K562 (cell line): Measurements from ENCODE around the gene ROS1. TPM values are rescaled to one million over a fixed set of nuclear protein-coding genes. Genes with fewer than 3 reads are reported as not detected.

ENCODE experiments used
- ATAC-seq: fragments of 200-7000 bp; cut with Tn5 transposase; 3 replicates; pipeline ENCODE4 v1.9.1; 2020; ENCODE audit warnings: moderate library complexity
- BruUV-seq: library from RNA; stranded (reverse); fragments of 400-500 nt; replicated peaks from 2 replicates; lab custom pipeline; 2021; lab: Mats Ljungman, UMichigan
- CTCF ChIA-PET: fragments of 300-600 bp; formaldehyde crosslinking; extraction: SDS; loops from one replicate; lab custom pipeline; 2021; ENCODE audit warnings: low intra/inter-chr PET ratio; lab: Yijun Ruan, JAX
- POLR2A ChIA-PET: fragments of 300-600, 350-650 bp; sonication (Branson Sonifier 250); formaldehyde crosslinking; extraction: SDS; loops from one replicate; lab custom pipeline; 2021; ENCODE audit warnings: antibody characterized with exemption, inconsistent platforms; lab: Yijun Ruan, JAX
- DNase-seq, 4 experiments: peaks; one replicate each; pipeline versions ENCODE4 v3.0.0 to v3.0.0-alpha.2; 2011 to 2018; ENCODE audit warnings: low spot score in 3 of 4, mixed read lengths in 3 of 4; ENCODE audit errors: extremely low read depth in 1 of 4
- FAIRE-seq: peaks from 2 replicates; lab custom pipeline; 2011; peaks lifted over from hg19 to GRCh38; lab: Jason Lieb, UNC
- H2AFZ ChIP-seq: 2 replicates; pipeline ENCODE4 v1.6.0; 2011; ENCODE audit warnings: low read depth, low read length, control low read depth, inconsistent platforms
- H3K27ac ChIP-seq: fragments of 200-600 bp; 3 replicates; pipeline ENCODE4 v1.8.0; 2011; ENCODE audit warnings: low read depth, mild to moderate bottlenecking, control low read depth, inconsistent platforms, low read length, moderate library complexity, mixed read lengths; ENCODE audit errors: extremely low read depth
- H3K27me3 ChIP-seq, 2 experiments: fragments of 300-600 bp in 1 of 2; 2 replicates in 1 of 2; 3 replicates in 1 of 2; pipeline versions ENCODE4 v1.6.0 to v1.8.0; 2011; ENCODE audit warnings: inconsistent platforms in 2 of 2, low read length in 2 of 2, mild to moderate bottlenecking in 1 of 2, mixed read lengths in 1 of 2, moderate library complexity in 1 of 2; ENCODE audit not compliant: control insufficient read depth in 2 of 2, insufficient read depth in 2 of 2
- H3K36me3 ChIP-seq: fragments of 300-600 bp; 3 replicates; pipeline ENCODE4 v1.8.0; 2011; ENCODE audit warnings: mild to moderate bottlenecking, low read length, inconsistent platforms; ENCODE audit not compliant: control insufficient read depth, insufficient read depth
- H3K4me1 ChIP-seq, 2 experiments: fragments of 200-600 bp in 1 of 2; replicated peaks in 1 of 2; 2 replicates in 1 of 2; 3 replicates in 1 of 2; pipeline versions ENCODE4 v1.5.1 to v1.8.0; 2011; ENCODE audit warnings: inconsistent platforms in 2 of 2, low read length in 2 of 2, mild to moderate bottlenecking in 1 of 2, mixed read lengths in 1 of 2, moderate library complexity in 1 of 2; ENCODE audit not compliant: control insufficient read depth in 2 of 2, insufficient read depth in 2 of 2
- H3K4me2 ChIP-seq: 2 replicates; pipeline ENCODE4 v1.6.1; 2011; ENCODE audit warnings: low read length, control low read depth, inconsistent platforms, mixed read lengths; ENCODE audit not compliant: insufficient read depth
- H3K4me3 ChIP-seq: fragments of 200-600 bp; sonication (generic), shearing (Covaris generic); 2 replicates; pipeline ENCODE4 v1.5.1; 2016; ENCODE audit warnings: control low read depth, inconsistent platforms
- H3K79me2 ChIP-seq: fragments of 200-600 bp; 3 replicates; pipeline ENCODE4 v1.8.0; 2011; ENCODE audit warnings: low read length, inconsistent platforms; ENCODE audit not compliant: control insufficient read depth, insufficient read depth
- H3K9ac ChIP-seq, 2 experiments: 2 replicates each; pipeline versions ENCODE4 v1.6.0 to v1.6.1; 2011; ENCODE audit warnings: low read depth in 2 of 2, low read length in 2 of 2, control low read depth in 1 of 2, inconsistent platforms in 1 of 2, mild to moderate bottlenecking in 1 of 2, mixed read lengths in 1 of 2; ENCODE audit not compliant: insufficient read depth in 1 of 2
- H3K9me1 ChIP-seq: one replicate; pipeline ENCODE4 v1.6.0; 2011; ENCODE audit warnings: inconsistent platforms, mild to moderate bottlenecking, low read length, moderate library complexity; ENCODE audit not compliant: control insufficient read depth, insufficient read depth
- H3K9me3 ChIP-seq: replicated peaks from 2 replicates; pipeline ENCODE4 v1.5.1; 2011; ENCODE audit warnings: low read depth, low read length, inconsistent platforms; ENCODE audit not compliant: control insufficient read depth, insufficient read depth
- H4K20me1 ChIP-seq: replicated peaks from 2 replicates; pipeline ENCODE4 v1.6.1; 2011; ENCODE audit warnings: low read length, inconsistent platforms, mixed read lengths; ENCODE audit not compliant: control insufficient read depth, insufficient read depth
- CCNT2 ChIP-seq: IDR thresholded peaks from 2 replicates; pipeline ENCODE4 v1.6.1; 2011; ENCODE audit warnings: borderline replicate concordance, low read depth, mild to moderate bottlenecking, moderate library complexity, mixed read lengths, low read length; ENCODE audit not compliant: insufficient read length; ENCODE audit errors: extremely low read depth
- CTBP1 ChIP-seq: fragments of 450-650 bp; IDR thresholded peaks from 2 replicates; pipeline ENCODE4 v1.6.1; 2016; ENCODE audit warnings: borderline replicate concordance
- EP400 ChIP-seq: fragments of 450-650 bp; IDR thresholded peaks from 2 replicates; pipeline ENCODE4 v1.6.1; 2017; ENCODE audit warnings: antibody characterized with exemption, mild to moderate bottlenecking, moderate library complexity
- SIN3A ChIP-seq, 2 experiments: fragments of 150-350 bp in 1 of 2; IDR thresholded peaks; 2 replicates each; pipeline ENCODE4 v1.6.1; 2011 to 2016; ENCODE audit warnings: borderline replicate concordance in 2 of 2, low read depth in 2 of 2, low read length in 2 of 2, mild to moderate bottlenecking in 2 of 2, moderate library complexity in 2 of 2; ENCODE audit not compliant: control insufficient read depth in 1 of 2
- TAF9B ChIP-seq: fragments of 450-650 bp; IDR thresholded peaks from 2 replicates; pipeline ENCODE4 v1.6.1; 2018; ENCODE audit warnings: mild to moderate bottlenecking; ENCODE audit not compliant: partially characterized antibody
- ZBTB17 ChIP-seq: fragments of 450-650 bp; formaldehyde crosslinking; IDR thresholded peaks from 2 replicates; pipeline ENCODE4 v1.4.0; 2020; ENCODE audit warnings: mild to moderate bottlenecking
- ZBTB7A ChIP-seq: IDR thresholded peaks from 2 replicates; pipeline ENCODE4 v1.6.1; 2011; ENCODE audit warnings: low read depth, mild to moderate bottlenecking, low read length, moderate library complexity, borderline replicate concordance; ENCODE audit not compliant: control insufficient read depth
- ZNF124 ChIP-seq: sonication (generic); formaldehyde crosslinking; IDR thresholded peaks from 2 replicates; pipeline ENCODE4 v1.8.1; 2022; ENCODE audit warnings: missing genetic modification reagents
- WGBS: fragments of 100-300 bp; shearing (Covaris generic); methylation state at CpG from one replicate; pipeline ENCODE4 v1.1.6; 2016; ENCODE audit warnings: low coverage, mixed read lengths; ENCODE audit not compliant: insufficient coverage; ENCODE audit errors: missing lambda C conversion rate; 5-methylcytosine and 5-hydroxymethylcytosine counted together
- in situ Hi-C: fragments of 300-500 bp; cut with MboI; formaldehyde crosslinking; loops from 4 replicates; pipeline ENCODE4 v1.15.0; 2018; ENCODE audit warnings: inconsistent platforms, mixed read lengths
- intact Hi-C: fragments of 100-400 bp; cut with micrococcal nuclease; formaldehyde crosslinking; loops from 2 replicates; pipeline ENCODE4 v1.14.2; 2022
- polyA plus RNA-seq, 8 experiments: library from polyadenylated mRNA; depleted of rRNA in 4 of 8; stranded (reverse) in 5 of 8; unstranded in 3 of 8; fragments of >200 nt; fragmentation: Nextera tagmentation in 2 of 8; fragmentation: Illumina TruSeq in 1 of 8; extraction: Ambion mirVana in 2 of 8; extraction: Trizol in 1 of 8; gene quantifications; 2 replicates each; pipeline versions ENCODE4 v1.2.1 to v1.2.3, GENCODE V29; 2011 to 2014; ENCODE audit warnings: inconsistent platforms in 1 of 8, missing spikeins in 1 of 8
- total RNA-seq, 7 experiments: library from RNA; depleted of rRNA in 6 of 7; stranded (reverse); fragments of >200 nt in 6 of 7; fragmentation: Illumina TruSeq in 2 of 7; extraction: Trizol in 2 of 7; gene quantifications; 2 replicates each; pipeline versions ENCODE4 v1.2.1 to v1.2.3, GENCODE V29; 2011 to 2021; ENCODE audit warnings: low replicate concordance in 1 of 7

Gene ROS1
- total and polyA plus RNA-seq, 9 of the 15 experiments (the other 6 are each of a cell fraction or from before 2014, with no cell fraction given) = under 0.01 to 0.16 (median 0.04) TPM; not detected in 6

GRCh38 chr6:117472667-117473066 lies 46.9 kb upstream of the ROS1 start:
- ChIA-PET CTCF (no interaction called here), POLR2A (no interaction called here)
- no peaks in the 10 kb centered on the region for H3K4me1 ChIP-seq
- TF ChIP-seq EP400 (no peak), TAF9B (no peak), CTBP1 (no peak), CCNT2 (no peak), ZBTB7A (no peak), ZNF124 (no peak), SIN3A (IDR thresholded peaks at IDR 0.05; ENCODE audit: borderline replicate concordance in 2 of 2, control insufficient read depth in 1 of 2, low read depth in 2 of 2, low read length in 2 of 2) (no peak), ZBTB17 (CRISPR knock-in tag) (no peak)
- ATAC-seq (no peak), FAIRE-seq (no peak), DNase-seq (no peak)
- WGBS = 0% methylated on average over 3 of the region's 3 CpGs
- no peaks in the 10 kb centered on the region for H3K9me1 ChIP-seq
- no peak overlapping the region for H3K9ac ChIP-seq
- no peaks in the 10 kb centered on the region for H3K36me3 ChIP-seq
- no peak overlapping the region for H3K4me3 ChIP-seq
- H2AFZ ChIP-seq = no peak overlapping the region
- H3K4me2 ChIP-seq = no peak overlapping the region
- no peaks in the 10 kb centered on the region for H3K79me2 ChIP-seq
- peaks cover 9 to 17% of the 10 kb centered on the region in 2 experiments; a peak in 4 of 5 replicates for H3K27me3 ChIP-seq
- no peak overlapping the region for H3K27ac ChIP-seq
- H4K20me1 ChIP-seq = no peaks in the 10 kb centered on the region
- no TSS peak for BruUV-seq
- H3K9me3 ChIP-seq = no peaks in the 10 kb centered on the region
- in situ Hi-C loops = no loop called here
- intact Hi-C loops = loop anchor here (10.0 kb wide), 1 partner anchor 202 kb away; the partner anchor contains the start of gene NUS1
